Measurements from ENCODE around the gene ZNF598. TPM values are rescaled to one million over a fixed set of nuclear protein-coding genes. Genes with fewer than 3 reads are reported as not detected.

ZNF598 gene
- total RNA-seq, 1 experiment from 2014 or later = 57.4 TPM

DNA sequence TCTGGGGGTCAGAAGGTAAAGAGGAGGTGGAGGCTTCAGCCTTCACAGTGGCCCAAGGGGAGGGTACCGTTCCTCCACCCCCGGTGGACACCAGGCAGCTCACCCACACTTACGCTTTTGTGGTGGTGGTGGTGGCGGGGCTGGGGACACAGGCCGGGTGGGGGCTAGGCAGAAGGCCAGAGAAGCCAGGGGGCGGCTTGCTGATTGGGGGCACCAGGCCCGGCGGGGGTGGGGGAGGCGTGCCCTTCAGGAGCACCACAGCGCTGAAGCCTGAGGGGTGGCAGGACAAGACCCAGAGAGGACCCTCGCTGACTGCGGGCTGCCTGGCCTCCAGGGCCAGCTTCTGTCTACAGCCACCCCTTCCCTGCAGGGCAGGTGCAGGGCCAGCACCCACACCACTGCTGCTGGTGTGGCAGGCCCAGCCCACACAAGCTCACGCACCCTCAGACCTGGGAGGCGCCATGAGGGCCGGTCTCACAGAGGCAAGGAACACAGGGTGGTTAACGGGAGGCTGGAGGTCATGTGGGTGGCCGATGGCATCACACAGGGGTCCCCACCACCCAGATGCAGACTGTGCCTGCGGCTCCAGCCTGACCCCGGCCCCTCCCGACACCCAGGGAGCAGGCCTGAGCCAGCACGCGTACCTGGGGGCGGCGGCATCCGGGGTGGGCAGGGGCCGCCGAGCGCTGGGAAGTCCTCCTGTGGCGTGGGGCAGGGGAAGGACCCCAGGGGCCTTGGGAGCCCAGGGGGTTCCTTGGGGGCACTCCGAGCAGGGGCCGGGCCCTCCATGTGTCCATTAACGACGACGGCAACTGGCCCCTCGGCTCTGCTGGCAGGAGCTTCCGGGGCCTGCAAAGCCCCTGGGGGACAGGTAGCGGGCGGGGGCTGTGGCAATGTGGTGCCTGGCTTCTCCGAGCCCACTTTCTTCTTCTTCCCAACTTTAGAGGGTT is 10.5 kb downstream of the ZNF598 start:
- ATAC-seq (no peak), DNase-seq (ENCODE audit: low read depth, low spot score) (no peak)
- H2AFZ ChIP-seq (ENCODE audit: low read depth, low read length, poor library complexity, severe bottlenecking) = no peak overlapping the region
- ChIA-PET RAD21 (ENCODE audit: low non-redundant PET in 1 of 2, low total read pairs in 2 of 2, uncharacterized antibody in 2 of 2, unreplicated experiment in 2 of 2) (no interaction called here), POLR2A (interaction anchor here (1.8 kb wide), 1 partner anchor 9 kb away, joined by 3 read pairs; no protein-coding TSS in a partner anchor), CTCF (no interaction called here)
- H3K27me3 ChIP-seq (ENCODE audit: insufficient read depth, low read length) = no peaks in the 10 kb centered on the region
- no peaks in the 10 kb centered on the region for H3K9me3 ChIP-seq (ENCODE audit: control insufficient read depth in 1 of 2, insufficient read depth in 1 of 2, low read depth in 1 of 2, low read length in 2 of 2)
- no peaks in the 10 kb centered on the region; the same call in 1 of the 2 replicates for H4K20me1 ChIP-seq (ENCODE audit: insufficient read depth)
- peaks cover 25 to 51% of the 10 kb centered on the region in 2 experiments; a peak in 3 of 4 replicates for H3K36me3 ChIP-seq (ENCODE audit: control insufficient read depth in 1 of 2, insufficient read depth in 2 of 2, low read length in 2 of 2)
- intact Hi-C loops (cut with micrococcal nuclease) = no loop called here
- H3K79me2 ChIP-seq (ENCODE audit: insufficient read depth, low read length) = peaks cover 28% of the 10 kb centered on the region
- TF ChIP-seq, protein P1, sequence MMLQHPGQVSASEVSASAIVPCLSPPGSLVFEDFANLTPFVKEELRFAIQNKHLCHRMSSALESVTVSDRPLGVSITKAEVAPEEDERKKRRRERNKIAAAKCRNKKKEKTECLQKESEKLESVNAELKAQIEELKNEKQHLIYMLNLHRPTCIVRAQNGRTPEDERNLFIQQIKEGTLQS (IDR thresholded peaks at IDR 0.05) = no peak
- no peak for TF ChIP-seq ZFX (IDR thresholded peaks at IDR 0.05)
- BruUV-seq (replicated peaks) = no TSS peak
- H3K4me2 ChIP-seq (ENCODE audit: low read length) = no peak overlapping the region
- no peak overlapping the region for H3K27ac ChIP-seq (ENCODE audit: low read depth, low read length)
- peaks cover 2 to 7% of the 10 kb centered on the region in 2 experiments for H3K4me1 ChIP-seq (ENCODE audit: control insufficient read depth in 1 of 2, insufficient read depth in 2 of 2, low read length in 2 of 2)
- no peaks in the 10 kb centered on the region for H3K9me2 ChIP-seq (ENCODE audit: insufficient read depth)
- H3K9ac ChIP-seq (ENCODE audit: low read length) = no peak overlapping the region
- H3K4me3 ChIP-seq (replicated peaks in 1 of 2; ENCODE audit: low read depth in 1 of 2, low read length in 2 of 2) = no peak overlapping the region

DNA sequence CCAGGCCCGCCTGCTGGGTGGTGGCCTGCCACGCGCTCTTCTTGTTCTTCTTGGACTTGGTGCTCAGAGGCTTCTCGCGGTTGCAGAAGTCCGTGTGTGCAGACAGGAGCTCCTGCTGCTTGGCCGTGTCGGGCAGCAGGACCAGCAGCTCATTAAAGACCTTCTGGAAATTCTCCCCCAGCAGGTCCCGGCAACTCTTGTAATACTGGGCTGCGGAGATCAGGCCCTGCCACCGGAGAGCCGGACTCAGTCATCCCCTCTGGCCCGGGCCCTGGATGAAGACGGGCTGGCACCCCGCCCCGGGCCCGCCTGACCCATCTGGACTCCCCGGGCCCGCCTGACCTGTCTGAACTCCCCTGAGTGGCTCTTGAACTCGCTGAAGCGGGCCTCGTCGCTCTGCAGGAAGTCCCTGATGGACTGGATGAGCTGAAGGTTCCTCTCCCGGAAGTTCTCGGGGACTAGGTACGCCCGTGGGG is 11.2 kb downstream of the ZNF598 start:
- no peaks in the 10 kb centered on the region for H4K20me1 ChIP-seq (ENCODE audit: insufficient read depth)
- H3K79me2 ChIP-seq (ENCODE audit: insufficient read depth, low read length) = peaks cover 23% of the 10 kb centered on the region
- peaks cover 0 to 8% of the 10 kb centered on the region in 2 experiments; a peak in 2 of 4 replicates for H3K4me1 ChIP-seq (ENCODE audit: control insufficient read depth in 1 of 2, insufficient read depth in 2 of 2, low read length in 2 of 2)
- DNase-seq (ENCODE audit: low read depth, low spot score) (no peak), ATAC-seq (no peak)
- RAD21 ChIA-PET (ENCODE audit: low non-redundant PET in 1 of 2, low total read pairs in 2 of 2, uncharacterized antibody in 2 of 2, unreplicated experiment in 2 of 2) = no interaction called here
- no peak overlapping the region for H2AFZ ChIP-seq (ENCODE audit: low read depth, low read length, poor library complexity, severe bottlenecking)
- H3K4me2 ChIP-seq (ENCODE audit: low read length) = no peak overlapping the region
- no peaks in the 10 kb centered on the region for H3K9me3 ChIP-seq (ENCODE audit: control insufficient read depth in 1 of 2, insufficient read depth in 1 of 2, low read depth in 1 of 2, low read length in 2 of 2)
- no peak overlapping the region for H3K9ac ChIP-seq (ENCODE audit: low read length)
- CTCF ChIA-PET = interaction anchor here (0.6 kb wide), 1 partner anchor 142 kb away, joined by 3 read pairs; no protein-coding TSS in a partner anchor
- intact Hi-C loops (cut with micrococcal nuclease) = no loop called here
- TSS peak; percentile 31 for BruUV-seq (replicated peaks)
- POLR2A ChIA-PET = interaction anchor here (1.8 kb wide), 1 partner anchor 10 kb away, joined by 3 read pairs; no protein-coding TSS in a partner anchor
- peaks cover 25 to 50% of the 10 kb centered on the region in 2 experiments; a peak in 3 of 4 replicates for H3K36me3 ChIP-seq (ENCODE audit: control insufficient read depth in 1 of 2, insufficient read depth in 2 of 2, low read length in 2 of 2)
- no peak overlapping the region for H3K4me3 ChIP-seq (replicated peaks in 1 of 2; ENCODE audit: low read depth in 1 of 2, low read length in 2 of 2)
- H3K27ac ChIP-seq (ENCODE audit: low read depth, low read length) = no peak overlapping the region
- H3K27me3 ChIP-seq (ENCODE audit: insufficient read depth, low read length) = no peaks in the 10 kb centered on the region
- no peaks in the 10 kb centered on the region for H3K9me2 ChIP-seq (ENCODE audit: insufficient read depth)
- no peak for TF ChIP-seq SIN3A (IDR thresholded peaks at IDR 0.05; ENCODE audit: low read depth)
- no peak for TF ChIP-seq JUND (IDR thresholded peaks at IDR 0.05)
- TF ChIP-seq, protein P1 (IDR thresholded peaks at IDR 0.05) = no peak
- TF ChIP-seq ZFX (IDR thresholded peaks at IDR 0.05) = no peak
- no peak for TF ChIP-seq POLR2AphosphoS5 (IDR thresholded peaks at IDR 0.05; ENCODE audit: low read depth, low read length)
